Activated CD8-positive, alpha-beta memory T cell treated with anti-CD3 and anti-CD28 coated beads for 24 hours (primary cell): Measurements from ENCODE around the gene GPD1.
A peak's percentile ranks its signal among the peaks of the same experiment; 100 is the strongest.
"Not testable (repeated sequence)": the region's sequence is repeated elsewhere in the genome, so short reads cannot be mapped to it uniquely, and the experiment has no call there.

Source experiments
- DNase-seq: peaks from one replicate; pipeline ENCODE4 v3.0.0-alpha.2; 2020

GPD1 gene

GRCh38 chr12:50132505-50133135 lies 28.8 kb downstream of the GPD1 start:
- peak; percentile 53 for DNase-seq

- no peak for DNase-seq
Measured at GRCh38 chr12:50142993-50143392, 39.2 kb downstream of the GPD1 start.

GRCh38 chr12:50145439-50145838 lies 41.6 kb downstream of the GPD1 start:
- no peak for DNase-seq

GRCh38 chr12:50147281-50147680 lies 43.5 kb downstream of the GPD1 start:
- DNase-seq, result no peak

GRCh38 chr12:50148011-50148410 lies 44.2 kb downstream of the GPD1 start:
- peak; percentile 19 for DNase-seq

GRCh38 chr12:50149311-50149710 lies 45.5 kb downstream of the GPD1 start:
- DNase-seq, result peak; percentile 5

- no peak for DNase-seq
Measured at GRCh38 chr12:50151047-50151687, 47.4 kb downstream of the GPD1 start.

- DNase-seq, result not testable (repeated sequence)
Measured at GRCh38 chr12:50154947-50155346, 51.1 kb downstream of the GPD1 start.

- DNase-seq, result no peak
Measured at GRCh38 chr12:50156641-50157040, 52.8 kb downstream of the GPD1 start.

- DNase-seq, result no peak
Measured at GRCh38 chr12:50157259-50157658, 53.5 kb downstream of the GPD1 start.

GRCh38 chr12:50160643-50161042 lies 56.8 kb downstream of the GPD1 start:
- DNase-seq, result no peak
